ENCODE measurements around the gene COX17.
A peak's percentile ranks its signal among the peaks of the same experiment; 100 is the strongest.
"Not testable (repeated sequence)": the region's sequence is repeated elsewhere in the genome, so short reads cannot be mapped to it uniquely, and the experiment has no call there.

Gene COX17, protein sequence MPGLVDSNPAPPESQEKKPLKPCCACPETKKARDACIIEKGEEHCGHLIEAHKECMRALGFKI

DNA sequence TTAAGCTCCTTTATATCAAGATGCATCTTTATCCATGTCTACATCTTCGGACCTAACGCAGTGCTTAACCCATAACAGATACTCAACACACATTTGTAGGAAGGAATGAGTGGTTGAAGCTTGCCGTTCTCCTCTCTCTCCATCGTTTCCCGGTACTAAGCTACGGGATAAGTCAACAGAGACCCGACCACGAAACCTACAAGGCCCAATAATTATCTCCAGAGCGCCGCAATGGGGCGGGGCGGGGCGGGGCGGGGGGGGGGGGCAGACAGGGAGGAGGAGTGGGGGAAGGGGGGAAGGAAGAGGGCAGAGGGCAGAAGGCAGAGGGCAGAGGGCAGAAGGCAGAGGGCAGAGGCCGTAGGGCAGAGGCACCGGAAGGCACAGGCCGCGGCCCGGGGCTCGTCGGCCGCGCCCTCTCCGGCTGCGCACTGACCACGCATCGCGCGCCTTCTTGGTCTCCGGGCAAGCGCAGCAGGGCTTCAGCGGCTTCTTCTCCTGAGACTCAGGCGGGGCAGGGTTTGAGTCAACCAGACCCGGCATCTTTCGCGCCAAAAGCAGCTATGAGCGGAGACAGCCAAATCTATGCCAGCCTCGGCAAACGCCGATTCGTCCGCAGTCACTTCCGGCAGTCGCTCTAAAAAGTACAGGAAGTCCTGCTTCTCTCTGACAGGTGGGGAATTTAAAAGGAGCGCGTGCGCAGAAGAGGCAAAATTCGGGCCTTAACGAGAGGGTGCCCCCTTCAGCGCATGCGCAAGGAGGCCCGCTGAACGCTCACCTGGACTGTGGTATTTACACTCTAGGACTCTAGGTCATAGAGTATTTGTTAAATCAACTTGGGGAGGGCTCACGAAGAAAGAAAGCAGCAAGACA, at the start of gene COX17:
COX17 (minus strand) TSS at position 636 of the 870 bp plus-strand sequence; CDS start at position 540, 96 bp downstream.
- DNase-seq (ENCODE audit: low spot score) = peak; percentile 91

GRCh38 chr3:119726909-119727308, 49.7 kb upstream of the COX17 start:
- DNase-seq (ENCODE audit: low spot score) = no peak

GRCh38 chr3:119723022-119723421, 45.8 kb upstream of the COX17 start:
- DNase-seq (ENCODE audit: low spot score) = no peak

GRCh38 chr3:119717520-119717919, 40.3 kb upstream of the COX17 start:
- no peak for DNase-seq (ENCODE audit: low spot score)

- no peak for DNase-seq (ENCODE audit: low spot score)
Measured at GRCh38 chr3:119716998-119717397, 39.8 kb upstream of the COX17 start.

DNA sequence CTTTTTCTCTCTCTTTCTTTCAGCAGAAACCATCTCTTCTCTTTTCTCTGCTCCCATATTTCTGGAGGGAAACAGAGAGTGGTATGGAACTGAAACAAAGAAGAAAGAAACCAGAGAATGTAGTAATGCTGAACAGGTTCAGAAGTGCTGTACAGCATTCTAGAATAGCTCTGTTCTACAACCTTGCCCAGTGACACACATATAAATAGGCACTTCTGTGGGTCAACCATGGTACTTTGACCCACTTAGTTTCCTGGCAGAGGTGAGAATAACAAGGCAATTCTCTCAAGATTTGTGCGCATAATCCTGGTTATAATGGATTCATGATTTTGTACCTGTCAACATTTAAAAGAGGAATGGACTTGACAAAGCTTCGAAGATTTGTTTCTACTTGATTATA, 37.9 kb upstream of the COX17 start:
- DNase-seq (ENCODE audit: low spot score) = no peak

- DNase-seq (ENCODE audit: low spot score) = no peak
Measured at GRCh38 chr3:119703820-119704531, 26.8 kb upstream of the COX17 start.

DNA sequence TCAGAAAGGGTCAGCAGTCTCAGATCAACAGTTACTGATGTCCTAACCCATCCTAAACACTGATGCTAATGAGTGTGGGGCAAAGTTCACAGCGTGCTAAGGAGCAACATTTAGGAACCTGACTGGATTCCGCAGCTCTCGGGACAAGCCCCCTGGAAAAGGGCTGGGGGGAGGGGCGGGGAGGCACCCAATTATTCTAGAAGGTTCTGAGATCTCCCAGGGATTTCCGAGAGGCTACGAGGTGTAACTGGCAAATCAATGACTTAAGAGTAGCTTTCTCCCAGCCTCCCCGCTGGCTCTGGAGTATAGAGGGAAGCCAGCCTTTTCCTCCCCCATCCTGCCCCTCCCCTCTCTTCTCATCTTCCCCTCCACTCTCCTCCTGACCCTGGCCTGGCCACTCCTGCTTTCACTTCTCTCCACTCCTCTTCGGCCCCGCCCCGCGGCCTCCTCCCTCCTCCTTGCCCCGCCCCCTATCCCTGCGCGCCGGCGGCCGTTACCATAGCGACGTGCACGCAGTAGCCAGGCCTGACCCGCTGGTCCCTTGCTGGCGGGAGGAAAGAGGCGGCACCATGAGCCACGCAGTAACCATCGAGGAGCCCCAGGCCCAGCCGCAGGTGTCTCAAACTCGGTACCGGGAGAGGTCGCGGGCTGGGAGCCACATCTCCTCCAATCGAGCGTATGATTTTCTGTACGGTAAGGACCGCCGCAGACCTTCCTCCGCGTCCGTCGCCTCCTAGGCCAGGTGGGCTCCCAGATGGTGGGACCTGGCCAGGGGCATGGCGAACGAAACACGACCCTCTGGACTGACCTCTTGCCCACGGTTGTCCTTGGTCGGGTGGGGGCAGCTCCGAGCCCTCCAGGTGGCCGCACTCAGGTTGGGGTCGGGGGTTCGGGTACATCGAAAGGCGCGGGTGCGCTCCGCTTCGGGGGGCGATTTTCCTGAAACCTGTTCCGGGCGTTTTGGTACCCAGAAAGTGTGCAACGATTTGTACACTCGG, 25.6 kb upstream of the COX17 start, which contains the start of gene CFAP91:
CFAP91 (plus strand) TSS at position 493 of the 998 bp plus-strand sequence; CDS start at position 570, 77 bp downstream.
- peak; percentile 98 for DNase-seq (ENCODE audit: low spot score)

DNA sequence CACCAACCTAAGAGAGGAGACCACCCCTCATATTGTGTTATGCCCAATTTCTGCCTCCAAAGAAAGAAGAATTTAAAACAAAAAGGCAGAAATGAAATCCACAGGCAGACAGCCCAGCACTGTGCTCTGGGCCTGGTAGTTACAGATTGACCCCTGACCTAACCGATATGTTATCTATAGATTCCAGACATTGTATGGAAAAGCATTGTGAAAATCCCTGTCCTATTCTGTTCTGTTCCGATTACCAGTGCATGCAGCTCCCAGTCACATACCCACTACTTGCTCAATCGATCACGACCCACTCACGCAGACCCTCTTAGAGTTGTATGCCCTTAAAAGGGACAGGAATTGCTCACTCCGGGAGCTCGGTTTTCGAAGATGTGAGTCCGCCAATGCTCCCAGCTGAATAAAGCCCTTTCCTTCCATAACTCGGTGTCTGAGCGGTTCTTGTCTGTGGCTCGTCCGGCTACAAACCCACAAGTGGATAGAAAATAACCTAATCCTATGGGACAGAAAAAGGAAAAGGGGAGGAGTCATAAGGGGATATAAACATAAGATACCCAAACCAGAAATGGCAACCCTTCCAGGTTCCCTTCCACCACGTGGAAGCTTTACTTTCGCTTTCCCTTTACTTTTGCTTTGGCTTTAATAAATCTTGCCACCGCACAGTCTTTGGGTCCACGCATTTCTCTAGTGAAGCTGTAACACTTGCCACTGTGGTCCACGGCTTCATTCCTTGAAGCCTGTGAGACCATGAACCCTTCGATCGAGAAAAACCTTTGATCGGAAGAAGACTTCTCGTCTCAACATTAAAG, 23.9 kb upstream of the COX17 start:
- DNase-seq (ENCODE audit: low spot score) = no peak

DNA sequence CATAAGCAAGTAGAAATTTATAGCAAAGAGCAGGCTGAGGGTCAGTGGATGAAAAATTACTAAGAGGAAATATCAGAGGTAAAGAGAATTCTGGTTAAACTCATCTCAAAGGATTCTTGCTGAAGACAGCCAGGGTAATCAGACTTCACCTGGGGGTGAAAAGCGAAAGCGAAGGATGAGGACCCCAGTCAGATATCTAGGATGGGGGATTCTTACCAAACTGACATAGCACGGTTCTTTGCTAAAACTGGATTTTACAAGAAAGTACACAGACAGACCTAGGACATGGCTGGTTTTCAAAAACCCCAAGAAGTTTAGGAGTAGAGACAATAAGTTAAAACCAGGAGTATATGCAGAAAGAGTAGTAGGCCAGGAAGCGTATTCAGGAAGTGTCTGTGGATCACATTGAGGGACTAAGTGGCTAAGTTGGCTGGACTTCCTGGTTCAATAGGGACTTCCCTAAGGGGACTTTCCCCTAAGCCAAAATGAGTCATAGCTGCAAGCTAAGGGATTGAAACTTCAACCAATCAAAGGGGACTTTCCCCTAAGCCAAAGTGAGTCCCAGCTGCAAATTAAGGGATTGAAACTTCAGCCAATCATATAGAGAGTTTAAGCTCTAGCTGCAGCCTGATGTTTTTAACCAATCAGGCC, 23.2 kb upstream of the COX17 start:
- no peak for DNase-seq (ENCODE audit: low spot score)

DNA sequence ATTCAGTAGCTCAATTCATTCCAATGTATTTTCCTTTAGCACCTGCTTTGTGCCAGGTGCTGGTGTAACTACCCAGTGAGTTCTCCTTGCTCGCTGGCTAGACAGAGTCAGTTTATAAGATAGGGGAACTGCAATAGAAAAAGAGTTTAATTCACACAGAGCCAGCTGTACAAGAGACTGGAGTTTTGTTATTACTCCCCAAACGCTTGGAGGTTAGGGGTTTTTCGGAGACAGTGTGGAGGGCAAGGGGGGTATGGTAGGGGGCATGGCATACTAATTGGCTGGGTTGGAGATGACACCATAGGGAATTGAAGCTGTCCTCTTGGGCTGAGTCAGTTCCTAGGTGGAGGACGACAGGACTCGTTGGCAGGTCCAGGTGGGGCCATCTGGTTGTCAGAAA, 20.2 kb upstream of the COX17 start:
- DNase-seq (ENCODE audit: low spot score) = no peak

GRCh38 chr3:119695480-119695879, 18.3 kb upstream of the COX17 start:
- DNase-seq (ENCODE audit: low spot score) = no peak

DNA sequence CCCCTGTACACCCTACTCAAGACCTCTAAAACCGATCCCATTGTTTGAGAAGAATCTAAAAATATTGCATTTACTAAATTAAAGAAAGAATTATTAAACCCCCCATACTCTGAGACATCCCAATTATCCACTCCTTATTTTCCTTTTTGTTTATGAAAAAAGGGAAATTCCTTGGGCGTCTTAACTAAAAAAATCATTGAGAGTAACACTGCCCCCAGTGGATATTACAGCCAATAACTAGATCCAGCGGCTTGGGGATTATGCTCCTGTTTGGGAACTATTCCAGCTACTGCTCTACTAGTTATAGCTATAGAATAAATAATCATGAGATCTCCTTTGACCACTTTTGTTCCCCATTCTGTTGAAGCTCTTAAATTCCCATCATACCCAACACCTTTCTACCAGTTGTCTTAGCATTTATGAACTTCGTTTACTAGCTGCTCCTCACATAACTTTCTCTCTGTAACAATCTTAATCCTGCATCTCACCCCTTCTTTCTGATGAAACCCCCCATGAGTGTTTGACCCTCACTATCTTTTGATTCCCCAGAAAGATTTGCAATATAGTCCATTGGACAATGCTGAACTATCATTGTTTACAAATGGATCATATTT, 12.9 kb upstream of the COX17 start:
- no peak for DNase-seq (ENCODE audit: low spot score)

GRCh38 chr3:119683421-119683820, 6.2 kb upstream of the COX17 start:
- no peak for DNase-seq (ENCODE audit: low spot score)

- no peak for DNase-seq (ENCODE audit: low spot score)
Measured at GRCh38 chr3:119681279-119681678, 4.1 kb upstream of the COX17 start.

GRCh38 chr3:119679874-119680273, 2.7 kb upstream of the COX17 start:
- no peak for DNase-seq (ENCODE audit: low spot score)

DNA sequence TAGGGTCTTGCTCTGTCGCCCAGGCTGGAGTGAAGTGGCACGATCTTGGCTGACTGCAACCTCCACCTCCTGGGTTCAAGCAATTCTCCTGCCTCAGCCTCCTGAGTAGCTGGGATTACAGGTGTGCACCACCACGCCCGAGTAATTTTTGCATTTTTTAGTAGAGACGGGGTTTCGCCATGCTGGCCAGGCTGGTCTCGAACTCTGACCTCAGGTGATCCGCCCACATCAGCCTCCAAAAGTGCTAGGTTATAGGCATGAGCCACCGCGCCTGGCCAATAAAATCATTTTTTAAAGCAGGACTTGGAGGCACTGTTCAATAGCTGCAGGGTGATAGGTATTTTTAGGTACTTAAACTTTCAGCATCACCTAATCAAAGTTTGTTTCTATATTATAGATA, 1.0 kb upstream of the COX17 start:
- not testable (repeated sequence) for DNase-seq (ENCODE audit: low spot score)

GRCh38 chr3:119677641-119677934, 382 bp upstream of the COX17 start:
- DNase-seq (ENCODE audit: low spot score) = no peak

GRCh38 chr3:119676020-119676419, 1.2 kb downstream of the COX17 start:
- no peak for DNase-seq (ENCODE audit: low spot score)
